Measurements from ENCODE around the gene UNCX.
"Not testable (repeated sequence)": the region's sequence is repeated elsewhere in the genome, so short reads cannot be mapped to it uniquely, and the experiment has no call there.

Gene UNCX

DNA sequence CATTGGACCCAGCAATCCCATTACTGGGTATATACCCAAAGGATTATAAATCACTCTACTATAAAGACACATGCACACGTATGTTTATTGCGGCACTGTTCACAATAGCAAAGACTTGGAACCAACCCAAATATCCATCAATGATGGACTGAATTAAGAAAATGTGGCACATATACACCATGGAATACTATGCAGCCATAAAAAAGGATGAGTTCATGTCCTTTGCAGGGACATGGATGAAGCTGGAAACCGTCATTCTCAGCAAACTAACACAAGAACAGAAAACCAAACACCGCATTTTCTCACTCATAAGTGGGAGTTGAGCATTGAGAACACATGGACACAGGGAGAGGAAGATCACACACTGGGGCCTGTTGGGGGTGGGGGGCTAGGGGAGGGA lies 47.2 kb downstream of the UNCX start:
- not testable (repeated sequence) for DNase-seq

DNA sequence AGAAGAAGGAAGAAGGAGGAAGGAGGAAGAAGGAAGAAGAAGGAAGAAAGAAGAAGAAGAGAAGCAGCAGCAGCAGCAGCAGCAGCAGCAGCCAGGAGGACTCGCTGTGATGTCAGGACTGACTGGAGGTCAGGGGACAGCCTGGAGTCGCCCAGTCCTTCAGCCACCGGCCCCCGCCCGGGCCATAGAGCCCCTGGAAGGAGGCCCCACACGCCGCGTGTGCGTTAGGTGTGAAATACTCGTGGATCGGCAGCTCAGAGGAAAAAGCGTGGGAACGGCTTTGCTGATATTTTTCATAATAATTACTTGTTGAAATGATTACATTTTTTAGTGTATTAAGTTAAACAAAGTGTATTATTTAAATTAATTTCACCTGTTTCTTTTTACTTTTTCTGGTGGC lies 48.4 kb downstream of the UNCX start:
- DNase-seq = no peak

DNA sequence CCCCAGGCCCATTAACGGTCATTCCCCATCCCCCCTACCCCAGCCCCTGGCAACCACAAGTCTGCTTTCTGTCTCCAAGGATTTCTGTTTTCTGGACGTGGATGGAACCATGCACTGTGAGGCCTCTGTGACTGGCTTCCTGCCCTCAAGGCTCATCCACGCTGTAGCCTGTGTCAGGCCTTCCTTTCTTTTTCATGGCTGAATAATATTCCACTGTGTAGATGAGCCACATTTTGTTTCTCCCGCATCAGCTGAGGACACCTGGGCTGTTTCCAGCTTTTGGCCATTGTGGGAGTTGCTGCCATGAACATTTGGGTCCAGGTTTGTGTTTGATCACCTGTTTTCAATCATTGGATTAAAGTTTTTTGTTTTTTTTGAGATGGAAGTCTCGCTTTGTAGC lies 50.0 kb downstream of the UNCX start:
- DNase-seq = no peak

DNA sequence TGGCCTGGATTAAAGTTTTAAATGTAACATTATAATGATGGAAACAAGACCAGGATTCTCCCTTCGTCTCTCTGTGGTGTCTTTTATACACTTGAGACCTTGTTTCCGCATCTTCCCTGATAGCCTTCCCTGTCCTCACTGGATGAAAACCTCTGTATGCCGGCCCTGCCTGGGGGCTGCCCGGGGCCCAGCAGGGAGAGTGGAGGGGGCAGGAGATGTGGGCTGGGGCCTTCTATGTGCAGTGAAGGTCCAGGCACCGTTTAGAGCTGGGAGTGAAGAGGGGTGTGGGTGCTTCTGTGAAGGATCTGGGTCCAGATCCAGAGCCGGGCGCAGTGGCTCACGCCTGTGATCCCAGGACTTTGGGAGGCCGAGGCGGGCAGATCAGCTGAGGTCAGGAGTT lies 50.7 kb downstream of the UNCX start:
- no peak for DNase-seq

DNA sequence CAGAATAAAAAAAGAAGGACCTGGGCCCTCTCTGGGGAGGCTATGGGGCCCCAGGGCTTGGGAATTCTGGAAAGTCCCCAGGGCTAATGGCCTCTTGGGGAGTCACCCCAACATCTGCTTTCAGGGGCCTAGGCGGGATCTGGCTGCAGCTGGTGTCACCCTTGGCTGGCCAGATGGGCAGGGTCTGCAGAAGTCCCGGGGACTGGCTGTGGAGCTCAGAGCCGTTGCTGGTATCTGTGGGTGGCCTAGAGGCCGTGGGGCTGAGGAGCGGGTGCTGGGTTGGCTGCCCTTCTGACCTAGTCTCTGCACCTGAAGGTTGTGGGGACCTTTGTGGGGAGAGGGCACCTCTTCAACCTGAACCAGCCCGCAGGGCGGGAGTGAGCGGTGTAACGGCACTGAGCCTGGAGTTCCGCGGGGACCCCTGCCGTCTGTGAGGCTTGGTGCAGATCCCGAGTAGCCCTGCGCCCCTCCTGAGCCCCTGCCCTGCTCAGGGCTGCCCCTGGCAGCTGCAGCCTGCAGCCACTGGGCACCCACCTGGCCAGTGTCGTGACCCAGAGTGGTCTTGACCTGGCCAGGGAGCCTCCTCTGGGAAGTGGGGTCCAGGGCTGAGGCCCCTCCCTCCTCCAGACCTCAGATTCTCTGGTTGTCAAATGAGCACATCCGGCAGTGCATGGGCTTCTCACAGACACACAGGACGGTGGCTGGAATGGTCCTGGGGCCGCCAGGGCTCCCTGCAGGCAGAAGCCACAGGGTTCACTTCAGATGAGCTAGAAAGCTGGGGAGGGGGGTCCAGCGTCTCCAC lies 51.5 kb downstream of the UNCX start:
- DNase-seq = no peak

DNA sequence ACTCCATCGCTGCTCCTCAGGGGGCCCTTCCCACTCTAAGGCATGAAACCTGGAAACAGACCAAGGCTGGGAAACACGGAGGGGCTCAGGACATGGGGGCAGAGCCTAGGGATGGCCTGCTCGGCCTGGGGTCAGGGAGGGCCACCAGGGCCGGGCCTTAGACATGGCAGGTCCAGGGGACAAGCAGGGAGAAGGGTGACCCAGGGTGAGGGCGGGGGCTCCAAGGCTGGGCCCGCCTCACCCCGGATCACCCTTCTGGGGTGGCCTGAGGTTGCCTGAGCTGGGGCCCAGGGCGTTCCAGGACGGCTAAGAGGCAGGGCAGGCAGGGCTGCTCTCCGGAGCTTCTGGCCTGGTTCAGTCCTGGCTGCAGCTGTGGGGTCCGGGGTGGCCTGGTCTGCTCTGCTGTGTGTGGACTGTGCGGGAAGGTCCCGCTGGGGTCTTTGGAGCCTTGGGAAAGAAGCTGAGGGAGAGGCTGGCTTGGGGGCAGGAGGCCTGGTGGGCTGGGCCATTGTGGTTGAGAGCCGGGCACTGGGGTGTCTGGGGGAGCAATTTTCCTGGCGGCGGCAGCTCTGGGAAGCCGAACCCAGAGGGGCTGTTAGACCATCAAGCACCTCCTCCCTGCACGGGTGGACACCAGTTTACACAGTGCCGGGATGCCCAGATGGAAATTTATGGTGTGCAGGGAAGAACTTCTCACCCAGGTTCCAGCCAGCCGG lies 52.2 kb downstream of the UNCX start:
- DNase-seq = no peak

DNA sequence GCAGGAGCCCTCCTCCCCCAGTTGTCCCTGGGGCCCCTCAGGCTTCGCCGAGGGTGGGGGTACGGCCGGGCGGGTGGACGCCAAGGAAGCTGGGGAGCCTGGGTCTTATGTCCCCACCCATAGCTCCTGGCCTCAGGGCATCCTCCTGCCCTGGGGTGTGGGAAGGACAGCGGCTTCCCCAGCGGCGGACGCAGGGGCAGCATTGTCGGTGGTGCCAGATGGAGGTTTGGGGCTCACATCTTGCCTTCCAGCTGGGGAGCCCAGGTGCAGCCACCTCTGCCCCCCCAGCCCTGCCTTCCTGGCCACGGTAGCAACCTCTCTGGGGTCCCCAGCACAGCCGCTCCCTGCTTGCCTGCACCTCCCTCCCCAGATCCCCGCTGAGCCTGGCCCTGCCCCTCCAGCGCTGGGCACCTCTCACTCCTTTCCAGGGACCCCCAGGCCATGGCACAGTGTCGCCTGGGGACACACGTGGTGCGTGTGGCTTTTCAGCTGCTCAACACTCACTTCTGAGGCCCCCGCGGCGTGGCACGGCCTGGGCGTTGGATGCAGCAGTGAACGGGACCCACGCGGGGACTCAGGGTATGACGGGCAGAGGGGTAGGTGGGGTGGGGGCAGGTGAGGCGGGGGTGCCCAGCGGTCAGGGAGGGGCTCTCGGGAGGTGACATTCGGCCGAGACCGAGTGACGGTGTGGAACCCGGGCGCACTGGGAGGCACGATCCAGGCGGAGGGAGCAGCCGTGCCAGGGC lies 53.1 kb downstream of the UNCX start:
- no peak for DNase-seq
